ENCODE measurements around the gene HSPA9. TPM values are rescaled to one million over a fixed set of nuclear protein-coding genes. Genes with fewer than 3 reads are reported as not detected.
A peak's percentile ranks its signal among the peaks of the same experiment; 100 is the strongest.

The HSPA9 gene
- total and polyA plus RNA-seq, 2 of the 8 experiments (the other 6 are each of a cell fraction or from before 2014, with no cell fraction given) = 191 to 395 TPM

GRCh38 chr5:138606378-138607064, 31.3 kb upstream of the HSPA9 start:
- Histone ChIP-seq H3K27me3 (replicated peaks in 1 of 4; ENCODE audit: control insufficient read depth in 3 of 4, extremely low read depth in 1 of 4, insufficient read depth in 3 of 4, low read length in 3 of 4) (no peaks in the 10 kb centered on the region), H2BK15ac (ENCODE audit: low read length) (0 out of 2 replicates have a peak overlapping the region, but pooled peaks have one; percentile 9), H3K23ac (ENCODE audit: insufficient read length) (no peak overlapping the region), H4K5ac (ENCODE audit: insufficient read length, low read depth, low read length) (no peak overlapping the region), H3K4me2 (ENCODE audit: insufficient read depth in 1 of 2, low read depth in 2 of 2, low read length in 2 of 2) (no peak overlapping the region), H4K20me1 (replicated peaks in 1 of 2; ENCODE audit: control insufficient read depth in 1 of 2, insufficient read depth in 2 of 2, low read length in 2 of 2) (no peaks in the 10 kb centered on the region), H2BK120ac (replicated peaks; ENCODE audit: low read depth, low read length) (no peak overlapping the region), H3K4me1 (replicated peaks in 1 of 4; ENCODE audit: control insufficient read depth in 3 of 4, insufficient read depth in 4 of 4, low read length in 3 of 4) (peaks cover 1 to 19% (median 14%) of the 10 kb centered on the region in 4 experiments), H2BK12ac (ENCODE audit: low read depth, low read length) (no peak overlapping the region), H3K79me2 (ENCODE audit: control insufficient read depth in 1 of 2, insufficient read depth in 2 of 2, low read length in 2 of 2) (no peaks in the 10 kb centered on the region), H3K4me3 (ENCODE audit: extremely low read depth in 1 of 4, insufficient read depth in 2 of 4, low read depth in 3 of 4, low read length in 4 of 4) (no peak overlapping the region), H2BK20ac (ENCODE audit: low read length) (no peak overlapping the region), H2AFZ (ENCODE audit: low read length) (no peak overlapping the region; the same call in 1 of the 2 replicates), H2AK5ac (ENCODE audit: low read depth, low read length) (no peak overlapping the region), H3K36me3 (ENCODE audit: control insufficient read depth in 2 of 4, insufficient read depth in 4 of 4, low read length in 3 of 4) (no peaks in the 10 kb centered on the region), H3K14ac (ENCODE audit: insufficient read length) (no peak overlapping the region), H3K23me2 (ENCODE audit: low read depth, low read length) (peaks cover 7% of the 10 kb centered on the region; the same call in 1 of the 2 replicates), H3K18ac (ENCODE audit: extremely low read depth, low read length) (no peak overlapping the region), H3K56ac (replicated peaks; ENCODE audit: insufficient read length, low read depth, low read length) (no peak overlapping the region), H4K8ac (ENCODE audit: extremely low read depth, insufficient read depth, low read length) (no peak overlapping the region), H4K91ac (replicated peaks; ENCODE audit: insufficient read length, low read length) (no peak overlapping the region), H2BK5ac (ENCODE audit: low read depth, low read length) (no peak overlapping the region), H3K27ac (ENCODE audit: low read depth, low read length) (no peak overlapping the region), H3K9ac (replicated peaks in 1 of 4; ENCODE audit: extremely low read depth in 1 of 4, low read depth in 3 of 4, low read length in 3 of 4) (no peak overlapping the region), H3K4ac (replicated peaks; ENCODE audit: insufficient read length, low read depth, low read length) (no peak overlapping the region), H3K79me1 (ENCODE audit: low read depth, low read length) (no peaks in the 10 kb centered on the region), H3K9me3 (ENCODE audit: insufficient read depth in 2 of 2, low read depth in 1 of 2, low read length in 1 of 2) (no peaks in the 10 kb centered on the region)
- 81% methylated on average over 6 of the region's 6 CpGs; no CpG with 5 or more reads in 1 of the 2 experiments for WGBS, 2 experiments (ENCODE audit: extremely low coverage in 1 of 2, insufficient coverage in 1 of 2, insufficient read length in 1 of 2, insufficient replicate concordance in 2 of 2, low coverage in 1 of 2, low lambda C conversion rate in 2 of 2, missing lambda C conversion rate in 1 of 2)
- ChIA-PET POLR2A (ENCODE audit: partially characterized antibody) (interaction anchor here (1.6 to 4.8 kb wide), 3 partner anchors 30 to 35 kb away, joined by 4 to 25 read pairs (median 9); partner anchors contain the start of gene HSPA9), CTCF (ENCODE audit: partially characterized antibody) (interaction anchor here (0.6 to 5.6 kb wide), 5 partner anchors 9 to 651 kb away, joined by 3 to 60 read pairs (median 3); no protein-coding TSS in a partner anchor)
- FAIRE-seq = no peak
- DNase-seq (ENCODE audit: low read depth in 1 of 2, low spot score in 2 of 2) = no peak
- TF ChIP-seq SP4 (IDR thresholded peaks at IDR 0.05; ENCODE audit: low read length) = no peak
- no peak for TF ChIP-seq BACH1 (IDR thresholded peaks at IDR 0.05; ENCODE audit: low read length)
- no peak for TF ChIP-seq SP1 (IDR thresholded peaks at IDR 0.05; ENCODE audit: low read depth, low read length)
- no peak for TF ChIP-seq CTBP2 (IDR thresholded peaks at IDR 0.05; ENCODE audit: borderline replicate concordance, insufficient read depth, insufficient read length, low read length)
